ENCODE data around the gene CNP. TPM values are rescaled to one million over a fixed set of nuclear protein-coding genes. Genes with fewer than 3 reads are reported as not detected.

CNP gene
- 10 to 100 TPM; 31.0 to 36.9 TPM for total RNA-seq
- polyA plus RNA-seq: 10 to 100 TPM; 23.6 to 35.7 TPM

DNA sequence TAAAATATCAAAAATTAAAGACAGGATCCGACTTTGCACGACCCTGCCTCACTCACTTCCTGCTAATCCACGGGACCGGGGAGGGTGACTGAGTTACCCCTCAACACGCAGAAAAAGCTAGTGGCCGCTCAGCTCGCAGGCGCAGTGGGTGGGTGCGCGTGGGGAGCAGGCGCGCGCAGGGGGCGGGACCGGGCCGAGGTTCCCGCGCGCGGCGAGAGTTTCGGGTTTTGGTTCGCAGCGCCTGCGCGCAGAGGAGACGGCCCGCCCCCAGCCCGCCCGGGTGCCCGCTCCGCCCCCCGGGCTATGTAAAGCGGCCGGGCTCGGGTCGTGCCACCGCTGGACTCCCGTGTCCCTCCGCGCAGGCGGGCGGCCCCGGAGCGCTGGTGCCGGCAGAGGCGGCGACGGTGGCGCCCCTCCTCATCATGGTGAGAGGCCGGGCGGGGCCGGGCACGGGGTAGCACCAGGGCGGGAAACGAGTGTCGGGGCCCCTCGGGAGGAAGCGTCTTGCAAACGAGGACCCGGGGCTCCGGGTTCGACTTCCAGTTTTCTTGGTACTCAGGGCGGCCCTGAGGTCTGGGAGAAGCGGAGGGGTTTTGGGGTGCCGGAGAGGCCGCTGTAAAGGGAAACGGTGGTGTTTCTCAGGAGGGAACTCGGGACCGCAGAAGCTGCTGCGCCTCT lies at the start of gene CNP:
Gene CNP (plus strand): TSS at position 333 of the 678 bp plus-strand sequence. CDS start 90 bp downstream, at position 423.
- Mint-ChIP-seq H3K4me1 (peaks cover 20 to 42% (median 31%) of the 10 kb centered on the region in 4 donors), H3K27ac (peak within 1 kb of the TSS; percentile 87 to 98 (median 91))
- CTCF ChIA-PET (ENCODE audit: partially characterized antibody): interaction anchor here (0.8 to 5.0 kb wide), 9 partner anchors 30 to 155 kb away, joined by 3 to 45 read pairs (median 10); partner anchors contain the start of genes DHX58, DNAJC7, NKIRAS2 and P3H4

GRCh38 chr17:41917192-41917591 lies 49.4 kb upstream of the CNP start:
- Mint-ChIP-seq H3K36me3 (peaks cover 11 to 23% of the 10 kb centered on the region in 2 donors), H3K4me1 (peaks cover 26 to 51% (median 34%) of the 10 kb centered on the region in 4 donors), H3K9me3 (no peaks in the 10 kb centered on the region), H3K4me3 (peak overlapping the region; percentile 87 to 96 (median 90)), H3K27ac (peak overlapping the region in 5 of 7 donors; percentile 70 to 85 (median 80)), H3K27me3 (no peaks in the 10 kb centered on the region)
- intact Hi-C loops (cut with micrococcal nuclease): no loop called here
- Histone ChIP-seq H3K4me3 (ENCODE audit: low read length in 2 of 2) (no peak overlapping the region), H3K36me3 (ENCODE audit: insufficient read depth, low read length) (peaks cover 18% of the 10 kb centered on the region), H3K27me3 (ENCODE audit: insufficient read depth, low read length) (no peaks in the 10 kb centered on the region), H3K27ac (ENCODE audit: low read depth, low read length) (no peak overlapping the region), H3K9me3 (ENCODE audit: control insufficient read depth in 1 of 2, low read length in 2 of 2) (no peaks in the 10 kb centered on the region), H3K4me1 (ENCODE audit: insufficient read depth, low read length) (peaks cover 48% of the 10 kb centered on the region)
- no peak for DNase-seq
- POLR2A ChIA-PET (ENCODE audit: partially characterized antibody): interaction anchor here (1.3 to 4.7 kb wide), 5 partner anchors 13 to 1777 kb away, joined by 3 to 61 read pairs (median 14); partner anchors contain the start of genes CASC3, CNP, DNAJC7 and KLHL11
- CTCF ChIA-PET (ENCODE audit: partially characterized antibody): interaction anchor here (3.3 kb wide), 1 partner anchor 12 kb away, joined by 26 read pairs; the partner anchor contains the start of gene ODAD4

More for the DNA sequence above, at the start of gene CNP:
- H3K4me3 ChIP-seq (ENCODE audit: low read length in 2 of 2): peak within 1 kb of the TSS; percentile 68 to 69
- POLR2A ChIA-PET (ENCODE audit: partially characterized antibody): interaction anchor here (0.5 to 3.8 kb wide), 29 partner anchors 9 to 1394 kb away, joined by 3 to 70 read pairs (median 5); partner anchors contain the start of genes ACLY, C17orf113, DHX58 and DNAJC7
- H3K4me1 ChIP-seq (ENCODE audit: insufficient read depth, low read length): peaks cover 43% of the 10 kb centered on the region
- intact Hi-C loops (cut with micrococcal nuclease): loop anchor here (1.0 kb wide), 5 partner anchors 36 to 189 kb away; partner anchors contain the start of genes DNAJC7, KLHL11 and ODAD4
- Mint-ChIP-seq H3K36me3 (peaks cover 0 to 15% of the 10 kb centered on the region in 2 donors), H3K27me3 (no peaks in the 10 kb centered on the region), H3K9me3 (no peaks in the 10 kb centered on the region), H3K4me3 (peak within 1 kb of the TSS; percentile 83 to 93 (median 87))
- peaks cover 6% of the 10 kb centered on the region for H3K36me3 ChIP-seq (ENCODE audit: insufficient read depth, low read length)
- peak; percentile 87 to 90 (median 89) for DNase-seq
- H3K27me3 ChIP-seq (ENCODE audit: insufficient read depth, low read length): no peaks in the 10 kb centered on the region
- H3K27ac ChIP-seq (ENCODE audit: low read depth, low read length): peak within 1 kb of the TSS; percentile 83
- H3K9me3 ChIP-seq (ENCODE audit: control insufficient read depth in 1 of 2, low read length in 2 of 2): no peaks in the 10 kb centered on the region

DNA sequence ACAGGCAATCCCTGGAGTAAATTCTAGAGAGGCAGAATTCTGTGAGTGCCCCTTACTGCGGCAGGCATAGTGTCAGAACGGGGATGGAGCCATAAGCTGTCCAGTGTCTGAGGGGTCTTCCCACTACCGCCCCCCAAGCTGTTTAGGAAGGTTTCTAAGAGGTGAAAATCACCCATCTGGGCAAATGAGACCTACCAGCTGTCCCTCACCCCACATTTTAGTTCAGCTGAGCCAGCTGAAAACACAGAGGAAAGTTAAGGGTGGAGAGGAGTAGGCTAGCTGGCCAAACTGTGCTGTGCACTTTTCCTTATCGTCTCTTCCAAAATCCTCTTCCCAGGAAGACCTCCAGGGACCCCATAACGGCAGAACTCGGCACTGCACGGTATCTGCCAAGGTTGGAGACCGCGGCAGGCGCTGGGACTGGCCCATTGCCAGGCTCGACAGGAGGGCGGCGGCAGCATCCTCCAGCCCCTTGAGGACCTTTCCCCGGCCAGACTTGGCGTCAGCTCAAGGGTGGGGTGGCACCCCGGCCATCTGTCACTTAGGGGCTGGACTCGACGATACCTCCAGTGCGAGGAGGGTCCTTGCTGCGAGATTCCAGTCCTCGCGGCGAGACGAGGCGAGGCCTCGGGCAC lies 48.8 kb upstream of the CNP start:
- Histone ChIP-seq H3K4me3 (ENCODE audit: low read length in 2 of 2) (peak overlapping the region; percentile 78 to 97), H3K9me3 (ENCODE audit: control insufficient read depth in 1 of 2, low read length in 2 of 2) (no peaks in the 10 kb centered on the region), H3K27me3 (ENCODE audit: insufficient read depth, low read length) (no peaks in the 10 kb centered on the region), H3K27ac (ENCODE audit: low read depth, low read length) (peak overlapping the region; percentile 88), H3K36me3 (ENCODE audit: insufficient read depth, low read length) (peaks cover 12% of the 10 kb centered on the region), H3K4me1 (ENCODE audit: insufficient read depth, low read length) (peaks cover 48% of the 10 kb centered on the region)
- Mint-ChIP-seq H3K9me3 (no peaks in the 10 kb centered on the region), H3K27me3 (no peaks in the 10 kb centered on the region), H3K4me1 (peaks cover 24 to 50% (median 31%) of the 10 kb centered on the region in 4 donors), H3K36me3 (peaks cover 5 to 17% of the 10 kb centered on the region in 2 donors), H3K4me3 (peak overlapping the region; percentile 87 to 96 (median 90)), H3K27ac (peak overlapping the region; percentile 41 to 89 (median 80))
- intact Hi-C loops (cut with micrococcal nuclease): no loop called here
- ChIA-PET POLR2A (ENCODE audit: partially characterized antibody) (interaction anchor here (0.8 to 4.7 kb wide), 12 partner anchors 10 to 1778 kb away, joined by 3 to 61 read pairs (median 5); partner anchors contain the start of genes CASC3, CNP, DHX58 and DNAJC7), CTCF (ENCODE audit: partially characterized antibody) (interaction anchor here (1.1 to 3.3 kb wide), 4 partner anchors 12 to 116 kb away, joined by 3 to 26 read pairs (median 4); partner anchors contain the start of genes ODAD4 and P3H4)
- DNase-seq: peak in 4 of 5 donors; percentile 31 to 48 (median 40)

- CTCF ChIA-PET (ENCODE audit: partially characterized antibody): interaction anchor here (1.1 to 3.3 kb wide), 4 partner anchors 11 to 116 kb away, joined by 3 to 26 read pairs (median 4); partner anchors contain the start of genes ODAD4 and P3H4
- Histone ChIP-seq H3K4me1 (ENCODE audit: insufficient read depth, low read length) (peaks cover 48% of the 10 kb centered on the region), H3K27me3 (ENCODE audit: insufficient read depth, low read length) (no peaks in the 10 kb centered on the region), H3K27ac (ENCODE audit: low read depth, low read length) (peak within 1 kb of the TSS; percentile 88), H3K4me3 (ENCODE audit: low read length in 2 of 2) (peak within 1 kb of the TSS; percentile 78 to 97), H3K36me3 (ENCODE audit: insufficient read depth, low read length) (peaks cover 5% of the 10 kb centered on the region), H3K9me3 (ENCODE audit: control insufficient read depth in 1 of 2, low read length in 2 of 2) (no peaks in the 10 kb centered on the region)
- H3K27ac Mint-ChIP-seq: peak within 1 kb of the TSS; percentile 76 to 93 (median 87)
- H3K9me3 Mint-ChIP-seq: no peaks in the 10 kb centered on the region
- no peaks in the 10 kb centered on the region for H3K27me3 Mint-ChIP-seq
- peaks cover 0 to 10% of the 10 kb centered on the region in 2 donors for H3K36me3 Mint-ChIP-seq
- peak; percentile 93 to 94 (median 93) for DNase-seq
- H3K4me1 Mint-ChIP-seq: peaks cover 23 to 46% (median 33%) of the 10 kb centered on the region in 4 donors
- POLR2A ChIA-PET (ENCODE audit: partially characterized antibody): interaction anchor here (0.6 to 4.7 kb wide), 17 partner anchors 11 to 1779 kb away, joined by 3 to 61 read pairs (median 4); partner anchors contain the start of genes CASC3, CNP, DHX58 and DNAJC7
- intact Hi-C loops (cut with micrococcal nuclease): loop anchor here (1.0 kb wide), 5 partner anchors 12 to 237 kb away; partner anchors contain the start of genes CNP, DNAJC7, KLHL11 and ODAD4
- H3K4me3 Mint-ChIP-seq: peak within 1 kb of the TSS; percentile 87 to 96 (median 90)
Observed at GRCh38 chr17:41918314-41919164, 48.1 kb upstream of the CNP start, which contains the start of gene ACLY. TSS of gene ACLY (minus strand) at chr17:41918951. CDS start at chr17:41913873, 5,078 bp downstream.

- no peaks in the 10 kb centered on the region for H3K36me3 ChIP-seq (ENCODE audit: insufficient read depth, low read length)
- H3K27me3 ChIP-seq (ENCODE audit: insufficient read depth, low read length): no peaks in the 10 kb centered on the region
- Mint-ChIP-seq H3K9me3 (no peaks in the 10 kb centered on the region), H3K4me1 (peaks cover 21 to 39% (median 30%) of the 10 kb centered on the region in 4 donors), H3K27me3 (no peaks in the 10 kb centered on the region), H3K4me3 (peak overlapping the region; percentile 33 to 96 (median 90)), H3K36me3 (peaks cover 0 to 6% of the 10 kb centered on the region in 2 donors), H3K27ac (peak overlapping the region in 3 of 7 donors; percentile 76 to 87 (median 85))
- ChIA-PET POLR2A (ENCODE audit: partially characterized antibody) (interaction anchor here (0.6 to 4.7 kb wide), 13 partner anchors 10 to 1079 kb away, joined by 3 to 61 read pairs (median 4); partner anchors contain the start of genes DHX58, DNAJC7, EIF1 and GHDC), CTCF (ENCODE audit: partially characterized antibody) (interaction anchor here (1.6 to 3.3 kb wide), 3 partner anchors 10 to 117 kb away, joined by 4 to 26 read pairs (median 4); partner anchors contain the start of gene ODAD4)
- H3K27ac ChIP-seq (ENCODE audit: low read depth, low read length): peak overlapping the region; percentile 88
- DNase-seq: peak in 1 of 5 donors; percentile 6
- H3K9me3 ChIP-seq (ENCODE audit: control insufficient read depth in 1 of 2, low read length in 2 of 2): no peaks in the 10 kb centered on the region
- H3K4me3 ChIP-seq (ENCODE audit: low read length in 2 of 2): peak overlapping the region in 1 of 2 donors; percentile 97
- peaks cover 41% of the 10 kb centered on the region for H3K4me1 ChIP-seq (ENCODE audit: insufficient read depth, low read length)
- intact Hi-C loops (cut with micrococcal nuclease): loop anchor here (1.0 kb wide), 5 partner anchors 11 to 236 kb away; partner anchors contain the start of genes CNP, DNAJC7, KLHL11 and ODAD4
Observed at GRCh38 chr17:41919165-41919817, 47.3 kb upstream of the CNP start.
